ENCODE measurements around the gene CTR9.
"Not testable (repeated sequence)": the region's sequence is repeated elsewhere in the genome, so short reads cannot be mapped to it uniquely, and the experiment has no call there.

CTR9 gene

GRCh38 chr11:10784232-10785145, 33.4 kb downstream of the CTR9 start:
- DNase-seq: no peak

GRCh38 chr11:10785146-10785474, 34.1 kb downstream of the CTR9 start:
- no peak for DNase-seq

GRCh38 chr11:10786451-10786850, 35.4 kb downstream of the CTR9 start:
- DNase-seq: no peak

GRCh38 chr11:10792385-10793068, 41.5 kb downstream of the CTR9 start:
- DNase-seq: peak; percentile 86

GRCh38 chr11:10793470-10794255, 42.6 kb downstream of the CTR9 start:
- no peak for DNase-seq

GRCh38 chr11:10796191-10796590, 45.1 kb downstream of the CTR9 start:
- no peak for DNase-seq

- no peak for DNase-seq
Observed at GRCh38 chr11:10797001-10797400, 46.0 kb downstream of the CTR9 start.

- DNase-seq: no peak
Observed at GRCh38 chr11:10797531-10797930, 46.5 kb downstream of the CTR9 start.

- DNase-seq: no peak
Observed at GRCh38 chr11:10798330-10798928, 47.4 kb downstream of the CTR9 start.

GRCh38 chr11:10800292-10800691, 49.2 kb downstream of the CTR9 start:
- no peak for DNase-seq

- DNase-seq: no peak
Observed at GRCh38 chr11:10803676-10804075, 52.6 kb downstream of the CTR9 start.

- no peak for DNase-seq
Observed at GRCh38 chr11:10805741-10806140, 54.7 kb downstream of the CTR9 start.

GRCh38 chr11:10806206-10806605, 55.2 kb downstream of the CTR9 start:
- no peak for DNase-seq

GRCh38 chr11:10807493-10808234, 56.6 kb downstream of the CTR9 start:
- peak; percentile 55 for DNase-seq

- no peak for DNase-seq
Observed at GRCh38 chr11:10808235-10808552, 57.1 kb downstream of the CTR9 start.

- DNase-seq: peak; percentile 99
Observed at GRCh38 chr11:10808553-10809372, 57.7 kb downstream of the CTR9 start, which contains the start of gene EIF4G2. TSS of gene EIF4G2 (minus strand) at chr11:10808926.

GRCh38 chr11:10809373-10810160, 58.5 kb downstream of the CTR9 start:
- DNase-seq: peak; percentile 50

- peak; percentile 51 for DNase-seq
Observed at GRCh38 chr11:10813945-10814344, 62.9 kb downstream of the CTR9 start.

- no peak for DNase-seq
Observed at GRCh38 chr11:10818594-10818993, 67.5 kb downstream of the CTR9 start.

GRCh38 chr11:10822491-10822890, 71.4 kb downstream of the CTR9 start:
- DNase-seq: not testable (repeated sequence)

- DNase-seq: no peak
Observed at GRCh38 chr11:10823152-10823579, 72.1 kb downstream of the CTR9 start.
